ENCODE results near the gene PRR5L. TPM values are rescaled to one million over a fixed set of nuclear protein-coding genes. Genes with fewer than 3 reads are reported as not detected.

PRR5L gene
- total RNA-seq, 4 donors from 2014 or later, result 2.2 to 10.9 (median 3.5) TPM

DNA sequence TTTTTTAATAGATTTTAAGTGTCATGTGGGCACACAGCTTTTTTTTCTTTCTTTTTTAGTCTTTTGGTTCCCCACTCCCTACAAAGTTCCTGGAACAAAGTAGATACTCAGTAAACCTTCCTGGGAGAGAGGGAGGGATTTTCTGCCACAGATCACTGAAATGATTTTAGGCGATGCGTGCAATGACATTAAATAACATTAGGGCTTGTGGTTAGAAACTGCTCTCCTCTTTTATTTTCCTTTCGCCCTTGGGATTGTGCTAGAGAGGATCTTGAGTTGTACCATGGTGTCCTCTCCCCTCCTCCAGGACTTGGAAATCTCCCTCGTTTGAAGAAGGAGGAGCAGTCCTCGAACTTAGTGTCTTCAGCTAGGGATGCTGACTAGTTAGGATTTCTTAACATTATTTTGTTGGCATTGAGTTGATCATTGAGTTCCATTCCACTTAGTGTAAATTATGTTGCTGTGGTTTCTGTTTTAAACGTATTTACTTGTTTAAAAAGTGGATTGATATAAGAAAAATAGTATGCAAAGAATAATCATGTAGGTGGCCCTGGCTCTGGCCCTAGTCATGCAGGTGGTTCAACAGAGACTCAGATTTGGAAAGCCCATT lies 125.6 kb downstream of the PRR5L start:
- Histone ChIP-seq H3K27ac (no peak overlapping the region), H3K27me3 (no peaks in the 10 kb centered on the region)
- WGBS, result 68% methylated on average over 6 of the region's 6 CpGs

DNA sequence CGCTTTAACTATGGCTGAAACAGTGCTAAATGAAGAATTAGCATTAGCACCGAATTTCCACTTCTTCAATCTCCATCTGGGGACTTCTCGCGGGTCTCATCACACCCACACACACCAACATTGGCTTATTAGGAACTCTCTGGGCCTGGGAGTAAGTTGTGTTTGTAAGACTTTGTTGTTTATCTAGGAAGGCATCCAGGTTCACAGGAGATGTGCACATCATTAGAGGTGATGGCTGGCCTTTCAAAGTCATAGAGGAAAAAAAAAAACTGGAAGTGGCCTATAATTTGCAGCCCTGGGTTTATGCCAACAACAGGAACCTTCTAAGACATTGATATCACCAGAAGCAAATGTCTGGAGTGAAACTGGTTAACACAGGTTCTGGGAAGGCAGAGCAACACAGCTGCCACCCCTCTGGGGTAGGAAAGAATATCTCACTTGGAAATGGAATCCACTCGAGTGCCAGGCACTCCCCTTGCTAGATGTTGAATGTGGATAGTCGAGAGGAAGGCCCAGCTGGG lies 129.5 kb downstream of the PRR5L start:
- Histone ChIP-seq H3K27me3 (no peaks in the 10 kb centered on the region), H3K9me3 (no peaks in the 10 kb centered on the region), H3K4me1 (peaks cover 29% of the 10 kb centered on the region), H3K4me3 (no peak overlapping the region), H3K27ac (no peak overlapping the region), H3K36me3 (no peaks in the 10 kb centered on the region)
- 66% methylated on average over 6 of the region's 6 CpGs for WGBS
- DNase-seq (ENCODE audit: low spot score in 2 of 2), result no peak
- TF ChIP-seq, protein P1, sequence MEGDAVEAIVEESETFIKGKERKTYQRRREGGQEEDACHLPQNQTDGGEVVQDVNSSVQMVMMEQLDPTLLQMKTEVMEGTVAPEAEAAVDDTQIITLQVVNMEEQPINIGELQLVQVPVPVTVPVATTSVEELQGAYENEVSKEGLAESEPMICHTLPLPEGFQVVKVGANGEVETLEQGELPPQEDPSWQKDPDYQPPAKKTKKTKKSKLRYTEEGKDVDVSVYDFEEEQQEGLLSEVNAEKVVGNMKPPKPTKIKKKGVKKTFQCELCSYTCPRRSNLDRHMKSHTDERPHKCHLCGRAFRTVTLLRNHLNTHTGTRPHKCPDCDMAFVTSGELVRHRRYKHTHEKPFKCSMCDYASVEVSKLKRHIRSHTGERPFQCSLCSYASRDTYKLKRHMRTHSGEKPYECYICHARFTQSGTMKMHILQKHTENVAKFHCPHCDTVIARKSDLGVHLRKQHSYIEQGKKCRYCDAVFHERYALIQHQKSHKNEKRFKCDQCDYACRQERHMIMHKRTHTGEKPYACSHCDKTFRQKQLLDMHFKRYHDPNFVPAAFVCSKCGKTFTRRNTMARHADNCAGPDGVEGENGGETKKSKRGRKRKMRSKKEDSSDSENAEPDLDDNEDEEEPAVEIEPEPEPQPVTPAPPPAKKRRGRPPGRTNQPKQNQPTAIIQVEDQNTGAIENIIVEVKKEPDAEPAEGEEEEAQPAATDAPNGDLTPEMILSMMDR (IDR thresholded peaks at IDR 0.05), result no peak
- no peak for TF ChIP-seq EP300 (IDR thresholded peaks at IDR 0.05)
- no peak for TF ChIP-seq POLR2AphosphoS5 (IDR thresholded peaks at IDR 0.05)
- TF ChIP-seq POLR2A (IDR thresholded peaks at IDR 0.05), result no peak

More for the DNA sequence above, 125.6 kb downstream of the PRR5L start:
- no peak for DNase-seq (ENCODE audit: low spot score in 2 of 2)
- Histone ChIP-seq H3K4me3 (no peak overlapping the region), H3K36me3 (no peaks in the 10 kb centered on the region), H3K9me3 (no peaks in the 10 kb centered on the region), H3K4me1 (peaks cover 19% of the 10 kb centered on the region)
- TF ChIP-seq EP300 (IDR thresholded peaks at IDR 0.05) (no peak), POLR2AphosphoS5 (IDR thresholded peaks at IDR 0.05) (no peak), POLR2A (IDR thresholded peaks at IDR 0.05) (no peak)
- TF ChIP-seq, protein P1 (IDR thresholded peaks at IDR 0.05), result no peak

DNA sequence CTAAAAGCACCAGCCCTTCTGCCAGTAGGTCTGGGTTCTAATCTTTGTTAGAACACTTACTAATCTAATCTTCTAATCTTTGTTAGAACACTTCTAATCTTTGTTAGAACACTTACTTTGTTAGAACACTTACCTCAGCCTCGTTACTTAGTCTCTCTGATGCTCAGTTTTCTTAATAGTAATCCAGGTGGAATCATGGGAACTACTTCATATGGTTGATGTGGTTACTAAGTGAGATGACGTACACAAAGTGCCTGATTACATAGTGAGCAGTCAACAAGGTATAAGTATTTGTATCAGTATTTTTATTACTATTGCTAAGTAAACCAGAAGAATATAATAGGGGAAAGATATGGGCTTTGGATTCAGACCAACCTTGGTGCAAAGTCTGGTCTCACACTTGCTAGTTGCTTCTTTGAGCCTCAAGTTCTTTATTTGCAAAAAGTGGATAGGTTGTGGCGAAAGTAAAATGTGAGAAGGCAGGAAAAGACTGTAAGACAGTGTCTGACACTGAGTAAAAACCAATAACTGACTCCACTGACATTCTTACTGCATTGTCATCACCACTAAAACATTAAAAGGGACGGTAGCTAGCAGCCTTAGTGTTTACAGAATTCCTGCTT lies 130.2 kb downstream of the PRR5L start:
- no peaks in the 10 kb centered on the region for H3K27me3 ChIP-seq
- no peak overlapping the region for H3K4me3 ChIP-seq
- no peaks in the 10 kb centered on the region for H3K36me3 ChIP-seq
- no peak for TF ChIP-seq EP300 (IDR thresholded peaks at IDR 0.05)
- no peak for TF ChIP-seq POLR2AphosphoS5 (IDR thresholded peaks at IDR 0.05)
- no peak for TF ChIP-seq POLR2A (IDR thresholded peaks at IDR 0.05)
- TF ChIP-seq, protein P1 (IDR thresholded peaks at IDR 0.05), result no peak
- WGBS, result 84% methylated on average over 4 of the region's 4 CpGs
- H3K27ac ChIP-seq, result no peak overlapping the region
- peaks cover 24% of the 10 kb centered on the region for H3K4me1 ChIP-seq
- no peak for DNase-seq (ENCODE audit: low spot score in 2 of 2)
- H3K9me3 ChIP-seq, result no peaks in the 10 kb centered on the region

DNA sequence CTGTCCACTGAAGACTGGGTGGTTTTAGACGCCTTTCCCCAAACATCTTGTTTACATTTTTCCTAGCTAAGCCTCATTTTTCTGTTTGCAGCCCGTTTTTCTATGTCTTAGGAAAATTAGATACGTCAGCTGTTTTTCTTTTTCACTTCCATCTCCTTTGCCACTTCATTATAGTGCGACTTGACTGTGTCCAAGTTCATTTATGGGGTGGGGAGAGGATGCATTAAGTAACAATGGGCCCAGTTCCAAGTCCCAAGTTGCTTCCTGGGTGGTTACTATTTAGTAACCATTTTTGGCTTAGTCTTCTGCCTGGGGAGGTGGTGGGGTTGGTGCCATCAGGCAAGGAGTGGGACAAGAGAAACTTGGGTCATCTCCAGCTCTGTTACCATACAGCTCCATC lies 131.0 kb downstream of the PRR5L start:
- H3K27ac ChIP-seq, result no peak overlapping the region
- TF ChIP-seq POLR2AphosphoS5 (IDR thresholded peaks at IDR 0.05) (no peak), POLR2A (IDR thresholded peaks at IDR 0.05) (no peak), EP300 (IDR thresholded peaks at IDR 0.05) (no peak)
- TF ChIP-seq, protein P1 (IDR thresholded peaks at IDR 0.05), result no peak
- no peaks in the 10 kb centered on the region for H3K9me3 ChIP-seq
- WGBS, result 68% methylated on average over 4 of the region's 4 CpGs
- H3K27me3 ChIP-seq, result no peaks in the 10 kb centered on the region
- H3K4me3 ChIP-seq, result no peak overlapping the region
- DNase-seq (ENCODE audit: low spot score in 2 of 2), result no peak
- H3K4me1 ChIP-seq, result peaks cover 23% of the 10 kb centered on the region
- H3K36me3 ChIP-seq, result no peaks in the 10 kb centered on the region

DNA sequence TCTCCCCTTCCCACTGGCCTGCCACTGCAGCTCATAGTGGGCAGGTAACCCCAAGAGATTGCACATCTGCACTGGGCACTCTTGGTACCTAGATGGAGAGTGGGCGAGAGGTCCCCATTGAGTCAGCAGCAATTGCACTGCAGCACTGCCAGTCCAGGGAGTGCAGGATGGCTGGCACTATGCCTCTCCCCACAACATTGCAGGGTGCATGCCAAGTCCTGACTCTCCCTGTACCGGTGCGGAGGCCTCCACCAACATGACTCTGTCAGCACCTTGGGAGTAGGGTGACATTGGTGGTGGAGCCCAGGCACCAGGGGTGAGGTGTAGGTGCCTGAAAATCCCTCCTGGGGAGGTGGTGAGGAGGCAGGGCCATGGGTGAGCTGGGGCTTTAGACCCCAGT lies 131.8 kb downstream of the PRR5L start:
- Histone ChIP-seq H3K4me3 (no peak overlapping the region), H3K36me3 (no peaks in the 10 kb centered on the region), H3K4me1 (peaks cover 27% of the 10 kb centered on the region), H3K9me3 (no peaks in the 10 kb centered on the region), H3K27ac (no peak overlapping the region), H3K27me3 (no peaks in the 10 kb centered on the region)
- no peak for DNase-seq (ENCODE audit: low spot score in 2 of 2)
- 100% methylated on average over 1 of the region's 3 CpGs for WGBS
- TF ChIP-seq EP300 (IDR thresholded peaks at IDR 0.05) (no peak), POLR2A (IDR thresholded peaks at IDR 0.05) (no peak)
